Activated CD4-positive, alpha-beta T cell treated with anti-CD3 and anti-CD28 coated beads, Interleukin-2, amount 50 U/mL, for 16 hours (primary cell): ENCODE measurements around the gene CLK1.
A peak's percentile ranks its signal among the peaks of the same experiment; 100 is the strongest.
"Not testable (repeated sequence)": the region's sequence is repeated elsewhere in the genome, so short reads cannot be mapped to it uniquely, and the experiment has no call there.

ENCODE experiments used
- DNase-seq: peaks from one replicate; pipeline ENCODE4 v3.0.0-alpha.2; 2020

The CLK1 gene

DNA sequence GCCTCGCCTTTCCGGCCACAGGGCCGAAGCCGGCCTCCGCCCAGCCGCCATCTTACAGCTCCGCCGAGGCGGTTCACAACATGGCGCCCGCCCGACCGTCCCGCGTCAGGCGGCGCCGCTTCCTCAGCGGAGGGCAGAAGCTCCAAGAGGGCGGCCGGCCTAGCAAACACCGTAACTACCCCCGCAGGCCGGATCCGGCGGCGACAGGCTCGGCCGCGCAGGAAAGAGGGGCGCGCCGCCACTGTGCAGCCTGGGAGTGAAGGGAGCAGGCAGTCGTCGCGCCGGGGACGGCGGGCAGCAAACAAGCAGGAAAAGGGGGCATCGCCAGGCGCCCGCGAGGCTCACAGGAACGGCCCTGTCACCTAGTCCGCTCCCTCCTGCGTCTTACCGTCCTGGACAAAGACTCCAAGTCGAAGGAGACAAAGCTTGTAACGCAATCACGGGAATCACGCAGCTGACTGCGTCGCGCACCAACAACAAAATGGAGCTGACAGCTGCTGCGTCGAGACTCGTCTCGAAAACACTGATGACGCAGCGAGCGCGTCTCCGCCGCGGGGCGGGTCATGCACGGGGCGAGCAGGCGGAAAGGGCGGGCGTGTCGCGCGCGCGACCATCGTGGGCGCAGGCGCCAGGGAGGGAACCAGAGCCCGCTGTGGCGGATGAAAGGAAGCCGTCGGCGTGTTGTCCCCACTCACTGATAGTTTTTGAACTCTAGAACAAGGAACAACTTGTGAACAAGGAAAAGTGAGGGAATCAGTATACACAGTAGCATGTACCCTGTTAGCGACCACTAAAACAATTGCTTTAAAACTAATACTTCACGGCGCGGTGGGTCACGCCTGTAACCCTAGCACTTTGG lies at the start of gene CLK1:
Gene CLK1, minus strand, starts transcription at position 483 of the 859 bp plus-strand sequence. CDS start 2,796 bp downstream, outside the sequence.
- DNase-seq = peak; percentile 96

DNA sequence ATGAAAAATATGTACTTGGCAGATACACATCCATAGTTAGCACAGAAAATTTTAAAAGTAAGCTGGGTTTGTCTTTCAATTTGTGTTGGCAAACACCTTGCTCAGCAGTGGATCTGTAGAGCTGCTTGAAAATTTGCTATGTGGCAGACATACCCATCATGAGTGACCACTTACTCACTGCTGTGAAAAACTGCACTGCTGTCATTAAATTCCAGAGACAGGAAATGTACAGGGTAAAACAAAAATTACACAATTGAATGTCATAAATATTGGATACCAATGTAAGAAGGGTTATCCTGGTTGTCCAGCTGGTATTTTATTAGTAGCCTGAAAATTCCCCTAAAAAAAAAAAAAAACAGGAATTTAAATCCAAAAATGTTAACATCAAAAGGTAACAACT lies 49.2 kb upstream of the CLK1 start:
- no peak for DNase-seq

DNA sequence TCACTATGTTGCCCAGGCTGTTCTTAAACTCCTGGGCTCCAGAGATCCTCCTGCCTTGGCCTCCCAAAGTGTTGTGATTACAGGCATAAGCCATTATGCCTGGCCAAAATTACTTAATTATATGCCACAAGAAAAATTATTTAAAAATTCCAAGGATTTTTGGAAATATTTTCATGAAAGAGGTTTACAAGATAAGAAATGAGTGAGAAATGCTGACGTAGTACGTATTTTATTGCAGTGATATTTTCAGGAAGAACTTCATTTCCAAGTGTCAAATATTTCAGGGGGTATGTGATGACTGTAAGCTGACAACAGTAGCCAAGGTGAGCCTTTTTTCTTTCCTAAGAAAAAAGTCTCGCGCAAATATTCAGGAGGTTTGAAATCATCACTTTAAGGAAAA lies 45.5 kb upstream of the CLK1 start:
- no peak for DNase-seq

DNA sequence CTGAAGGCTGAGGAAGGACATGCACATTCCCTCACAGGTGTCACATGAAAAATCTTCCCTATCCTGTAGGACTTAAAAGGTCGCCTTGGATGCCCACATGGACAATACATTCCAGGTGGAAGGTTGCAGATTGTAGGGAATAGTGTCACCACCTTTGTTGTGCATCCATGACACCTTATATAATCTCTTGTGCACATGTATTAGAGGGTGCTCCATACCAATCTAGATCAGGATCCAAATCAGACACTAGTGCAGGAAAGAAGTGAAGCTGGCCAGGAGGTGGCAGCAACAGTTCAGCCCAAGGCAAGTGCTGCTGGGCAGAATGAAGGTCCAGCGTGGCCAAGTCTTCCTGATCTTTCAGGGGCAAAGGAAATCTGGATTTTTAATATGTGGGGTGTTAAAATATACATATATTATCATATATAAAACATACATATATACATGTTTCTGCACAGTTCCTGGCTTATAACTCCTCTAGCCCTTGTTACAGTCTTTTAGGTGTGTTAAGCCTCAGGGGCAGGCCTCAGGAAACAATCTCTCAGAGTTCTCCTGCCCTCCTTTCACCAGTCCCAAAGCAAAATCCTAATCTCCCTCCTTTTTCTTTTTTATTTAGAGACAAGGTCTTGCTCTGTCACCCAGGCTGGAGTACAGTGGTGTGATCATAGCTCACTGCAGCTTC lies 41.3 kb upstream of the CLK1 start:
- DNase-seq = peak; percentile 55

DNA sequence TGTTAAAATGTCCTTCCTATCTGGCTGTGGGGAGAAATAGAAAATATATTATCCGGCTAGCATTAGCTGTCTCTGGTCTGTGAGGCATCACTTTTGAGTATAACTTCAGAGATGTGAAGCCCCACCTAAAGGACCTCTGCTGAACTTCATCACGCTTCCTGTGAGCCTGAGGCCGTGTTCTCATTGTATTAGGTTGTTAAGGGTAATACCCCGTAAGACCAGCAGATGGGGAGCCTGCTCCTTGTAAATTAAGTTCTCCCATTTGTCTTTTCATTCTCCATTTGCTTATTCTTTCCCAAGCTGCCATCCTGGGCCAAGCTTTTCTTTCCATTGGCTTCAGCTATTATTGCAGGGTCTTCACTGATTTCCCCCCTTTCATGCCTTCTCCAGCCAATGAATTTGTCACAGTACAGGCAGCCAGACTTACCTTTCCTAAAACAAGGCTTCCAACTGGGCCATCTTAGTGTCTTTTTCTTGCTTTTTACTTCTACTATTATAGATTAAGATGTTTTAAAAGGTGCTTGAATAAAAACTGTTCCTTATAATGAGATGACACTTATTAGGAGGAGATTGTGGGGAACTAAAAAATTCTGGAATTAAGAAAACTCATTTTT lies 37.1 kb upstream of the CLK1 start:
- DNase-seq = peak; percentile 85

DNA sequence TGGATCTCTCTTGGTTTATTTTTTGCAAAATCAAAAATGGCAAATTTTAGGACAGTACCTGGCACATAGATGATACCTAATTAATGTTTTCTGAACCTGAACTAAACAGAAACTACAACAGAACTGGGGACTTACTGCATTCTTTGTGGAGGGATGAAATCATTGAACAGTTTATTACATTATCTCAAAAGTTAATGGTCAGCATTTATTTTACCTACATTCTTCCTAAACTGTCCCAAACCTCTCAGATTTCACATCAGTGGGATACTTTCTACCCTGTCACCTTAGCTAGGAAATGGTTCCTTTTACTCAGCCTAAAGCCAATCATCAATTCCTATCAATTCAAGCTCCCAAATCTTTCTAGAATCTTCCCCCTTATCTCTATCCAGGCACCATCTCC lies 35.0 kb upstream of the CLK1 start:
- DNase-seq = no peak

DNA sequence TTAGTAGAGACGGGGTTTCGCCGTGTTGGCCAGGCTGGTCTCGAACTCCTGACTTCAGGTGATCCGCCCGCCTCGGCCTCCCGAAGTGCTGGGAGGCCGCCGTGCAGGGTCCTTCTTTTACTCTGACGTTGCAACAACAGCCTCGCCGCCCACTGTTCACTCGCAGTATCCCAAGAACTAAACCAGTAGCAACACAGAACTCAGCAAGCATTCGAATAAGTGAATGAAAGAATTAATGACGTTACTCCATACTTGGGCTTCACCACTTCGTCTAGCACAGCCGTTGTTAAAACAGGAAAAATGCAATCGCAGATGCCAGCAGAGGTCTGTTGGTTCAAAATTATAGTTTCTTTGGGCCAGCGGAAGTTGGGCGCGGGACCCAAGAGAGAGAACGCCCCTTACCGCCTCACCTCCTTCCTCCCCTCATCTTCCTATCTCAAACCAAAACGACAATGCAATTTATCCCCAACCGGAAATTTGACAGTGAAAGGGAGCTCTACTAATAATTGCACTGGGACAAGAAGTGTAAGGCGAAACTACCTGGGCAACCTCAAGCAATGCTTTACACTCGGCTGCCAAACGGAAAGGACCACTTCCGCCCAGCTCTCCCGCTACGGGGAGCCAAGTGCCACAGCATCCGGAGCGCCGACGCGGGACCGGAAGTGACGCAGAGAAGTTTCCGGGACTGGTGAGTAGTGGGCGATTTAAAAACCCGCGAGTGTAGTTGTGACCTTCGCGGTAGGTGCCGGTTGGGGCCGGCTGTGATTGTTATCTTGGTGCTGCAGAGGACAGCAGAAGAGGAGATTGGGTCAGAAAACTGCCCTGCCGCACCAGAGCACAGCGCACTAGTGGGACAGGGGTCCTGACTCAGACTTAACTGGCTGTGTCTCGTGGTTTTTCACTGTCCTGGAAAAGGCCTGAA lies 24.5 kb upstream of the CLK1 start, which contains the start of the genes NIF3L1 and PPIL3:
Gene NIF3L1, plus strand, starts transcription at position 668 of the 922 bp plus-strand sequence. CDS start 2,573 bp downstream, outside the sequence.
Gene PPIL3, minus strand, starts transcription at position 374 of the 922 bp plus-strand sequence. CDS start 1,462 bp downstream, outside the sequence.
- peak; percentile 99 for DNase-seq

DNA sequence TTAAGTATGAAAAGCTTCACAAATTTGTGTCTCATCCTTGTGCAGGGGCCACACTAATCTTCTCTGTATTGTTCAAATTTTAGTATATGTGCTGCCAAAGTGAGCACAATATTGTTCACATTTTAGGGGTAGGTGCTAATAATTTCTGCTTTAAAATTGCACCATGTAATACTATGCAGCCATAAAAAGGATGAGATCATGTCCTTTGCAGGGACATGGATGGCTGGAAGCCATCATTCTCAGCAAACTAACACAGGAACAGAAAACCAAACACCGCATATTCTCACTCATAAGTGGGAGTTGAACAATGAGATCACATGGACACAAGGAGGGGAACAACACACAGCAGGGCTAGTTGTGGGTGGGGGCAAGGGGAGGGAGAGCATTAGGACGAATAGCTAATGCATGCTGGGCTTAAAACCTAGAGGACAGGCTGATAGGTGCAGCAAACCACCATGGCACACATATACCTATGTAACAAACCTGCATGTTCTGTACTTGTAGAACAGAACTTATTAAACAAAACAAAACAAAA lies 17.3 kb upstream of the CLK1 start:
- not testable (repeated sequence) for DNase-seq

DNA sequence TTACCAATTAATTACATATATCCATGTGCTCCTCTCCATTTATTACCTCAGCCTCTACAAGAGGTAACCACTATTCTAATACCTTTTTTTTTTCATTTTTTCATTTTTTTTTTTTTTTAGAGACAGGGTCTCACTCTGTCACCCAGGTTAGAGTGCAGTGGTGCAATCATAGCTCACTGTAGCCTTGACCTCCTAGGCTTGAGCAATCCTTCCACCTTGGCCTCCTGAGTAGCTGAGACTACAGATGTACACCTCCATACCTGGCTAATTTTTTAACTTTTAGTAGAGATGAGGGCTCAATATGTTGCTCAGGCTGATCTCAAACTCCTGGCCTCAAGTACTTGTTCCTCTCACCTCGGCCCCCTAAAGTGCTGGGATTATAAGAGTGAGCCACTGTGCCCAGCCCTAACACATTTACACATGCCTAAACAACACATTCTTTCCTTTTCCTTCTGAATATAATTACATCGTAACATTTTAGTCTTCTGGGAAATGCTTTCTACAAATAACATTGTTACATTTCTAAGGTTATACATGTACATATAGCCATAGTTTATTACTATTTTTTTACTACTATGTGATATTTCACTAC lies 13.9 kb upstream of the CLK1 start:
- DNase-seq = no peak

DNA sequence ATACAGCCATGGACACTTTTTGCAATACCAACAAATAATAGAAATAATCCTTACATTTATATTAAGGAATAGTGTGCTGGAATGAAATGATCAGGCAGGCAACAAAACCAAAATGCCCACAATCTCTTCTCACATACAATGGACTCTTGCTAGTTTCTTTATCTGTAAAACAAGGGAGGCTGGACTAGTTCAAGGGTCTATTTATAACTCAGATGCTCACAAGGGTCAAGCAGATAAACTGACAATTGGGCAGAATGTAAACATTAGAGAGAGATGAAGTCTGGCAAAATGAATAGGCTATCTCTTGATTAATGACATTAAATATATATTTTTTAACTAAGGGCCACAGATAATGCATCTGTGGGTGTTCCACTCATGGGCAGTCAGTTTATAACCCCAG lies 13.0 kb upstream of the CLK1 start:
- no peak for DNase-seq

DNA sequence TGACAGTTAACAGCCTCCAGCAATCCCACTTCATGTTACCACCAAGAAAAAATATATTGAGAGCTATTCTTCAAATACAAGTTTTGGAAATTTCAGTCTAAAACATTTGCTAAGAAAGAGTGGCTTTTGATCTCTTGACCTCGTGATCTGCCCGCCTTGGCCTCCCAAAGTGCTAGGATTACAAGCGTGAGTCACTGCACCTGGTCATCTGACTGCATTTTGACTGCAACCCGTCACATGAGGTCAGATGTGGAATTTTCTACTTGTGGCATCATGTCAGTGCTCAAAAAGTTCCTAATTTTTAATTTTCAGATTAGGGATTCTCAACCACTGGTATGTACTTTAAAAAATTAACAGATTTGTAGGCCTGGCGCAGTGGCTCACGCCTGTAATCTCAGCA lies 9.1 kb upstream of the CLK1 start:
- no peak for DNase-seq

DNA sequence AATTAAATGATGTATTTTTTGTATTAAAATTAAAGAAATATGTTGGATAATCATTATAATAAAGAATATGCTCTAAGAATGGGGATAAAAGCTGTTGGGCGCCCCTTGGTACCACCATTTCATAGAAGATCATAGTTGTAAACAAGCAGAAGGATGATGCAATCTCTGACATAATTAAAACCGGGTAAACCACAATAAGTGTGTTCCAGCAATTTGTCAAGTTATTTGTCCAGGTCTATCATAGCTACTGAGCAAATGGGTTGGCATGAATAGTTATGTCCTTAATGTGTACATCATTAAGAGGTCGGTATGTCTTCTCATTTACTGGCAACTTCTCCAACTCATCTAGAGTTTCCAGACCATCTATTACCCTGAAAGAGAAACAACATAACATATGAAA lies 6.7 kb upstream of the CLK1 start:
- no peak for DNase-seq

DNA sequence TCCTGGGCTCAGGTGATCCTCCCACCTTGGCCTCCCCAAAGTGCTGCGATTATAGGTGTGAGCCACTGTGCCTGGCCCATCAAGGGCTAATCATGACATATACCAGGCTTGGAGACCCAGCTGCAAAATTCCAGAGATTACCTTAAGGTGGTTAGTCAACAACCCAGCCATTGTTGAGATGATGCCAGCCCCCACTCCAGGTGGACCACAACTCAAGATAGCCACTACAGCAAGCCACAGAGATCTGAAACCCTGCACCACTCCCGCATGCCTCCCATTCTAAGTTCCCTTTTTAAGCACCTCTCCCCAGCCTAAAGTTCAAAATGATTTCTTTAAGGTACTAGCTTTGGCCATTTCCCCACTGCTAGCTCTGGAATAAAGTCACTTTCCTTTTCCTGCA lies 4.6 kb upstream of the CLK1 start:
- no peak for DNase-seq

DNA sequence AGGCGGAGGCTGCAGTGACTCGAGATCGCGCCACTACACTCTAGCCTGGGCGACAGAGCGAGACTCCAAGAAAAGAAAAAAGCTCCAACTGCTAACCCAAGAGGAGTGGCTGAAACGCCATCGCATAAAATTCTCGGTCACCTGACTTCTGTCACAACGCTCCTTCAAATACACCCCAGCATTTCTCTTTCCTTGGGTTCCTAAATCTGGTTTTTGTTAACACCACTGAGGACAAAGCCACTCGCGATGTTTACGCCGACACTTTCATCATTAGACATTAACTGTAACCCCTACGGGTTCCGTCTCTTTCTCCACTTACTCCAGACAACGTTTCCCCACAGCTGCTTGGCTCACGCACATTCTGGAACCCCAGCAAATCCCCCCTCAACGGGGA lies 679 bp downstream of the CLK1 start:
- DNase-seq = no peak

DNA sequence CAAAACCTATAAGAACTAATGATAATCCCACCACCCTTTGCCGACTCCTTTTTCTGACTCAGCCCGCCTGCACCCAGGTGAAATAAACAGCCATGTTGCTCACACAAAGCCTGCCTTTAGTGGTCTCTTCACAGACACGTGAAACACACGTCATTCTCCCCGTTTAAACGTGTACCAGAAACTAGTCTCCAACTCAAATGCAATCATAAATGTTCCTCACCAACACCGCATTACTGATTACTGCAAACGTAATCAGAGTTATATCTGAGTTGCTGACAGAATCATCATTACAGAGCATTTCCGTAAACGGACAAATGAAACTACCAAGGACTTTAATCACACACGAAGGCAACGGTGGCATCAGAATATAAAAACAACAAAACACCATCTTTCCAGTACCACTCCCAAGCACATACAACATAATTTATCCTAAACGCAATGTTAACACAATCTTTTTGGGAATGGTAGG lies 1.9 kb downstream of the CLK1 start:
- DNase-seq = peak; percentile 82

DNA sequence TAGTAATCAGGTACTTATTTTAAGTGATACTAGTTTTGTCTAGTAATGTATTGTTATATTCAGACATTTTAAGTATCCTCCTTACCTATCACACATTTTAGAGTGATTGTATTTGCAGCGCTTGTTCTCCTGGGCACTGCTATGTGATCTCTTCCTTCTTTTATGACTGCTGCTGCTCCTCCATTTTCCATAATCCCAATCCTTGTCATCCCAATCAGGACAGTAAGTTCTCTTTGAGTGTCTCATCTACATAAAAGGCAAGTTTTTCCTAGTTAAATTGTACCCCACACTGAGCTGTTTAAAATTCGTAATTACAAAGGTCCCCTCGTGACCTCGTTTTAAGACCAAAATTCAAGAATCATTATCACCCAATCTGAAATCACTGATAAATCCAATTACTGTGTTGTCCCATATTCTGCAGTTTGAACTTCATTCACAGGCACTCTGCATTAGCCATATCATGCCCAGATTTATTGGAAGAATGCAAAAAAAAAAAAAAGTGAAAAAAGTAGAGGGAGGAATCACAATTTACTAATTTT lies 2.8 kb downstream of the CLK1 start:
- DNase-seq = no peak

DNA sequence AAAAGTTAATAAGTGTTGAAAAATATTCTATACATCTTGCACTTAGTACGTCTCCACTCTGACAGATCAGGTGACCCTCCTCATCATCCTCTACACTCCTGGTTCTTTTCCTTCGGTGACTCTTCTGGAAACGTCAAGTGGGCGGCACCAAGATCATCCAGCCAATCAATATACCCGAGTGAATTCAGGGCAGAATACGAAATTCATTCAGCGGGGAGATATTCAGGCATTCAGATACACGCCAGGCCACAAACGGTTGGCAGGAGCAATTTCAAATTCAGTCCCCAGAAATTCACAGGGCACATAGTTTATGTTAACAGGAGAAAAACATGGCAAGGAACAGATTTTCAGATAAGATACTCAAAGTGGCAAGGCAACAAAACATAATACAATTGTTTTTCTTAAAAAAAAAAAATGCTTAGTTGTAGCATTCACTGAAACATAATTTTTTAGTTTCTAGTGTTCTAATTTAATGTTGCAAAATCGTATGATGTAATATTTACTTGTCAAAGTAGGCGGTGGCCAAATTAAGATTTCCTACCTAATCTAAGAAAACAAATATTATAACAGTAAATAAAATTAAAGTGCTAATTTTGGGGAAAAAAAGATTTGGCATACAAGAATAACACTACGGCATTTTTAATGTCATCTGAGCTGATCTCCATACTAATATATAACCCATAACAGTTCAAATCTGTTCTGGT lies 4.2 kb downstream of the CLK1 start:
- peak; percentile 32 for DNase-seq

DNA sequence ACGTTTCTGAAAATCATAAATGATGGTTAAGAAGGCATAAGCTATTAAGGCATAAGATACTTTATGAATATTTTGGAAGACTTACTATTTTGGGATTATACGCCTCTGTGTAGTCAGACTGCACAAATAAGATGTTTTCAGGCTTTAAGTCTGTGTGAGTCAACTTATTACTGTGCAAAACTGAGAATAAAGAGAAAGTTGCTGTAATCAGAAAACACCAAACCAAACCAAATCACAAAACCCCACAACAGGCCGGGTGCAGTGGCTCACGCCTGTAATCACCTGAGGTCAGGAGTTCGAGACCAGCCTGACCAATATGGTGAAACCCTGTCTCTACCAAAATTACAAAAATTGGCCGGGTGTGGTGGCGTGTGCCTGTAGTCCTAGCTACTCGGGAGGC lies 7.7 kb downstream of the CLK1 start:
- DNase-seq = no peak

DNA sequence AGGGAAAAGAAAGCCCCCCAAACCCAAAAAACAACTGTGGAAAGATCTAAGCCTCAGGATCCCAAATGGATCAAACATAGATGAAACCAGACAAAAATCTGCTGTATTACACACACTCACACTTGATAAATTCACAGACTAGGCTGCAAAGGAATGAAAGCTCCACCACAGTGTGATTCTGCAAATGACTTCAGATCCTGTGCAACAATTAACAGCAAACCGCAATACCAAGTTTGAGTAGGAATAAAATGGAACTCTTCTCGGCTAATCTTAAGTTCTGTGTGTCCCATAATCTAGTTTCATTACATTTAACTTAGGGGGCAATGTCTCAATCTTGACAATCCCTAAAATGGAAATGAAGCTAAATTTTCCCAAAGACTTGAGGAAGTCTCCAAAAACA lies 11.9 kb downstream of the CLK1 start:
- DNase-seq = no peak

DNA sequence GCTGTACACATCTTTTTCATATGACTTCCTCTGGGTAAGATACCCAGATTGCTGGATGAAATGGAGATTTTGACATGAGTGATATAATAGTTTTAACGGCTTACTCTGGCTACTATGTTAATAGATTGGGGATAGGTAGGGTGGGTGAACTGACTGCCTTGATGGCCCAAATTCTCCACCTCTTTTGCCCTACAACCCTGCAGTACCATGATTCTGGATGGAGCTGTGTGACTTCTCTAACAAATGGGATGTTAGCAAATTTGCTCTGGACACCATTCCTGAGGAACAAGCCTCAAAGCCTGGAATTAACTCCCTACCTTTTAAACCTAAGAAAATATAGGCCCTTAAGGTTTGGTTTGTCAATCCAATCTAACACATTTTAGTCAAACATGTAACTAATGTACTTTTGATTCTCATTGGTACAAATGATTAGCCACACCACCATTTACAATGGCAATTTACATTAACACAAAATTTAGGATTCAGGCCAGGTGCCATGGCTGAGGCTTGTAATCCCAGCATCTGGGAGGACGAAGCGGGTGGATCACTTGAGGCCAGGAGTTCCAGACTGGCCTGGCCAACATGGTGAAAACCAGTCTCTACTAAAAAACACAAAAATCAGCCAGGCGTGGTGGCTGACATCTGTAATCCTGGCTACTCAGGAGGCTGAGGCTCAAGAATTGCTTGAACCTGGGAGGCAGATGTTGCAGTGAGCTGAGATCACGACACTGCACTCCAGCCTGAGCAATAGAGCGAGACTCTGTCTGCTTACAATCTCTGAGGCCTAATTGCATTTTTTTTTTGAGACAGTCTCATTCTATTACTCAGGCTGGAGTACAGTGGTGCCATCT lies 12.8 kb downstream of the CLK1 start:
- no peak for DNase-seq
